ENCODE results near the gene CCDC175. TPM values are rescaled to one million over a fixed set of nuclear protein-coding genes. Genes with fewer than 3 reads are reported as not detected.

CCDC175 gene
- total RNA-seq, 4 donors from 2014 or later, result 0.41 TPM; not detected in 3

GRCh38 chr14:59482541-59483331 lies 93.9 kb downstream of the CCDC175 start:
- H3K27ac ChIP-seq, result peak overlapping the region; percentile 95 to 96
- DNase-seq, result peak; percentile 18 to 57
- no peaks in the 10 kb centered on the region for H3K36me3 ChIP-seq
- no peaks in the 10 kb centered on the region for H3K27me3 ChIP-seq
- no peaks in the 10 kb centered on the region for H3K4me1 ChIP-seq
- H3K4me3 ChIP-seq, result peak overlapping the region; percentile 90 to 98
- intact Hi-C loops (cut with DNase I; ENCODE audit: low total_unique reads), result no loop called here
- TF ChIP-seq POLR2A (IDR thresholded peaks at IDR 0.05), result no peak
- no peak for TF ChIP-seq CTCF (IDR thresholded peaks at IDR 0.05)
- H3K9me3 ChIP-seq, result no peaks in the 10 kb centered on the region

- Histone ChIP-seq H3K27ac (peak overlapping the region; percentile 95 to 96), H3K9me3 (no peaks in the 10 kb centered on the region), H3K36me3 (no peaks in the 10 kb centered on the region), H3K27me3 (no peaks in the 10 kb centered on the region), H3K4me1 (no peaks in the 10 kb centered on the region), H3K4me3 (peak overlapping the region in 1 of 2 donors; percentile 98)
- no peak for TF ChIP-seq POLR2A (IDR thresholded peaks at IDR 0.05)
- no peak for TF ChIP-seq CTCF (IDR thresholded peaks at IDR 0.05)
- intact Hi-C loops (cut with DNase I; ENCODE audit: low total_unique reads), result no loop called here
- DNase-seq, result no peak
These were observed 94.6 kb downstream of the CCDC175 start for GRCh38 chr14:59481871-59482540.

- intact Hi-C loops (cut with DNase I; ENCODE audit: low total_unique reads), result no loop called here
- Histone ChIP-seq H3K27ac (peak overlapping the region in 1 of 2 donors; percentile 95), H3K4me1 (no peaks in the 10 kb centered on the region), H3K4me3 (no peak overlapping the region), H3K36me3 (no peaks in the 10 kb centered on the region), H3K27me3 (no peaks in the 10 kb centered on the region), H3K9me3 (no peaks in the 10 kb centered on the region)
- TF ChIP-seq CTCF (IDR thresholded peaks at IDR 0.05), result no peak
- no peak for TF ChIP-seq POLR2A (IDR thresholded peaks at IDR 0.05)
- DNase-seq, result no peak
These were observed 95.2 kb downstream of the CCDC175 start for GRCh38 chr14:59481407-59481806.

GRCh38 chr14:59480166-59480565 lies 96.4 kb downstream of the CCDC175 start:
- TF ChIP-seq CTCF (IDR thresholded peaks at IDR 0.05) (no peak), POLR2A (IDR thresholded peaks at IDR 0.05) (no peak)
- H3K27ac ChIP-seq, result peak overlapping the region in 1 of 2 donors; percentile 3
- H3K4me1 ChIP-seq, result no peaks in the 10 kb centered on the region

GRCh38 chr14:59478540-59478939 lies 98.1 kb downstream of the CCDC175 start:
- no peak for DNase-seq
- H3K27ac ChIP-seq, result no peak overlapping the region
- no peaks in the 10 kb centered on the region for H3K4me1 ChIP-seq
- no peak overlapping the region for H3K4me3 ChIP-seq
- TF ChIP-seq POLR2A (IDR thresholded peaks at IDR 0.05), result no peak
- no peak for TF ChIP-seq CTCF (IDR thresholded peaks at IDR 0.05)
- H3K27me3 ChIP-seq, result no peaks in the 10 kb centered on the region
- intact Hi-C loops (cut with DNase I; ENCODE audit: low total_unique reads), result no loop called here
- no peaks in the 10 kb centered on the region for H3K9me3 ChIP-seq
- no peaks in the 10 kb centered on the region for H3K36me3 ChIP-seq

More at GRCh38 chr14:59480166-59480565, 96.4 kb downstream of the CCDC175 start:
- Histone ChIP-seq H3K9me3 (no peaks in the 10 kb centered on the region), H3K27me3 (no peaks in the 10 kb centered on the region), H3K36me3 (no peaks in the 10 kb centered on the region), H3K4me3 (no peak overlapping the region)
- intact Hi-C loops (cut with DNase I; ENCODE audit: low total_unique reads), result no loop called here
- DNase-seq, result no peak

All from uterus (tissue), 4 donors.